Heart right ventricle (tissue), 16 donors: Measurements from ENCODE around the gene TRIM40. TPM values are rescaled to one million over a fixed set of nuclear protein-coding genes. Genes with fewer than 3 reads are reported as not detected.

ENCODE experiments used
- ATAC-seq, 8 donors: fragments of 200-7000 bp; cut with Tn5 transposase; one replicate each; pipeline ENCODE4 v1.9.1; 2020; ENCODE audit warnings: mild to moderate bottlenecking in 8 of 8, moderate library complexity in 8 of 8, moderate number of reproducible peaks in 1 of 8
- DNase-seq, 2 donors: peaks; one replicate each; pipeline ENCODE4 v3.0.0-alpha.2; 2020
- H3K27ac ChIP-seq, 10 donors: fragments of 200-600 bp; sonication (generic) in 2 of 10; one replicate each; pipeline versions ENCODE4 v1.5.0 to v1.8.0; 2020 to 2022; ENCODE audit warnings: mild to moderate bottlenecking in 3 of 10
- H3K27me3 ChIP-seq, 7 donors: fragments of 200-600 bp; one replicate each; pipeline ENCODE4 v1.8.0; 2021 to 2022; ENCODE audit warnings: mild to moderate bottlenecking in 2 of 7
- H3K36me3 ChIP-seq, 9 donors: fragments of 200-600 bp; sonication (generic) in 1 of 9; one replicate each; pipeline versions ENCODE4 v1.5.0 to v1.8.0; 2020 to 2022; ENCODE audit warnings: mild to moderate bottlenecking in 2 of 9
- H3K4me1 ChIP-seq, 9 donors: fragments of 200-600 bp; sonication (generic) in 1 of 9; one replicate each; pipeline versions ENCODE4 v1.5.0 to v1.8.0; 2020 to 2022; ENCODE audit warnings: mild to moderate bottlenecking in 4 of 9
- H3K4me3 ChIP-seq, 10 donors: fragments of 200-600 bp; sonication (generic) in 2 of 10; one replicate each; pipeline versions ENCODE4 v1.5.0 to v1.8.0; 2020 to 2022; ENCODE audit warnings: mild to moderate bottlenecking in 7 of 10, moderate library complexity in 2 of 10
- H3K9me3 ChIP-seq, 11 donors: fragments of 200-600 bp in 10 of 11; sonication (generic) in 2 of 11; one replicate each; pipeline versions ENCODE4 v1.5.0 to v1.8.0; 2013 to 2022; ENCODE audit warnings: mild to moderate bottlenecking in 2 of 11, control low read depth in 1 of 11, moderate library complexity in 1 of 11
- CTCF ChIP-seq, 9 donors: fragments of 200-600 bp; sonication (generic) in 2 of 9; IDR thresholded peaks; one replicate each; pipeline versions ENCODE4 v1.5.0 to v1.8.0; 2021 to 2022; ENCODE audit warnings: antibody characterized with exemption in 9 of 9, mild to moderate bottlenecking in 5 of 9, moderate library complexity in 1 of 9
- WGBS, 2 donors: extraction: QIAGEN DNeasy Blood & Tissue Kit; methylation state at CpG; one replicate each; pipeline ENCODE4 v1.1.7; 2013; ENCODE audit warnings: inconsistent platforms in 1 of 2; 5-methylcytosine and 5-hydroxymethylcytosine counted together
- intact Hi-C, 10 donors: fragments of 100-400 bp; cut with DNase I; formaldehyde crosslinking; loops; one replicate each; pipeline versions ENCODE4 v1.11.1 to v1.14.2; 2022
- polyA plus RNA-seq, 2 donors: library from polyadenylated mRNA; stranded (reverse); fragments of 200-250 nt; gene quantifications; one replicate each; pipeline ENCODE4 v1.2.3, GENCODE V29; 2013
- total RNA-seq, 10 donors: library from RNA; stranded (reverse); fragmentation: NEBNext Ultra II Directional in 3 of 10; extraction: Animal tissue kit (Norgen Biotek cat#: 25700) in 3 of 10; gene quantifications; one replicate each; pipeline versions ENCODE4 v1.2.1 to v1.2.4, GENCODE V29; 2021 to 2023
- donor health status: Arrhythmogenic right ventricular cardiomyopathy.
- donor health status: ischemic (EF 13 %, LVEDD 7.1; RV severe dilation, severe dysfunction).
- donor health status: healthy with polysubstance abuse.
- donor health status: DM: no; HTN: yes; CAD: no.
- donor health status: DM: no; HTN: no; CAD: no.
- donor health status: ischemic (EF 25% LVEDD 6.9; RV normal size, moderate dysfunction).
- donor health status: ischemic (EF 25% LVEDD 5.7; RV mildly dilated, moderate dysfunction).
- donor health status: healthy.
- donor health status: DM: yes; HTN: yes; CAD: no.
- donor health status: Ischemic cardiomyopathy.
- donor health status: ischemic (EF 35%, LVEDD 5.7; RV mildly dilated, moderate dysfunction).
- donor health status: nonischemic (EF 11% LVEDD 7.7; RV severe dilation, severe dysfunction).
- donor health status: DM: yes; HTN: yes; CAD: no.
- donor health status: PGD.
- donor health status: ischemic (EF 29% LVEDD 5.4; RV normal size, mild dysfunction).
- donor health status: nonischemic (EF 23%, LVEDD 6.1; RV moderate dilation, normal function).

Gene TRIM40
- total and polyA plus RNA-seq, 12 donors: not detected

- H3K27me3 ChIP-seq: peaks cover 0 to 43% (median 31%) of the 10 kb centered on the region in 7 donors
- no peaks in the 10 kb centered on the region for H3K4me1 ChIP-seq
- H3K27ac ChIP-seq: no peak overlapping the region
- intact Hi-C loops: no loop called here
- ATAC-seq (no peak), DNase-seq (no peak)
- no peak for TF ChIP-seq CTCF (IDR thresholded peaks at IDR 0.05)
- H3K4me3 ChIP-seq: no peak overlapping the region
- WGBS, 2 donors: 58 to 63% methylated on average over 3 of the region's 3 CpGs
- no peaks in the 10 kb centered on the region for H3K36me3 ChIP-seq
- no peaks in the 10 kb centered on the region for H3K9me3 ChIP-seq
Observed at GRCh38 chr6:30149234-30149633, 13.3 kb downstream of the TRIM40 start.

GRCh38 chr6:30149858-30150550, 14.1 kb downstream of the TRIM40 start:
- Histone ChIP-seq H3K27ac (no peak overlapping the region), H3K27me3 (peaks cover 0 to 42% (median 23%) of the 10 kb centered on the region in 7 donors), H3K4me1 (peaks cover 0 to 4% (median 0%) of the 10 kb centered on the region in 9 donors), H3K9me3 (no peaks in the 10 kb centered on the region), H3K36me3 (no peaks in the 10 kb centered on the region), H3K4me3 (no peak overlapping the region)
- DNase-seq (no peak), ATAC-seq (no peak)
- TF ChIP-seq CTCF (IDR thresholded peaks at IDR 0.05): no peak
- intact Hi-C loops: no loop called here
- 66 to 68% methylated on average over 7 of the region's 7 CpGs for WGBS, 2 donors

GRCh38 chr6:30150671-30151395, 14.9 kb downstream of the TRIM40 start:
- intact Hi-C loops: no loop called here
- DNase-seq (no peak), ATAC-seq (no peak)
- Histone ChIP-seq H3K27ac (no peak overlapping the region), H3K4me1 (peaks cover 0 to 6% (median 0%) of the 10 kb centered on the region in 9 donors), H3K4me3 (no peak overlapping the region), H3K9me3 (no peaks in the 10 kb centered on the region), H3K36me3 (no peaks in the 10 kb centered on the region), H3K27me3 (peaks cover 0 to 39% (median 16%) of the 10 kb centered on the region in 7 donors)
- whole genome bisulfite sequencing, 2 donors: 84 to 90% methylated on average over 10 of the region's 10 CpGs
- TF ChIP-seq CTCF (IDR thresholded peaks at IDR 0.05): no peak

GRCh38 chr6:30151580-30151979, 15.6 kb downstream of the TRIM40 start:
- Histone ChIP-seq H3K4me1 (peaks cover 0 to 13% (median 2%) of the 10 kb centered on the region in 9 donors), H3K36me3 (no peaks in the 10 kb centered on the region), H3K4me3 (no peak overlapping the region), H3K27me3 (peaks cover 0 to 32% (median 9%) of the 10 kb centered on the region in 7 donors), H3K9me3 (no peaks in the 10 kb centered on the region), H3K27ac (no peak overlapping the region)
- DNase-seq: no peak
- ATAC-seq: no peak
- TF ChIP-seq CTCF (IDR thresholded peaks at IDR 0.05): no peak
- intact Hi-C loops: no loop called here
- 45 to 52% methylated on average over 3 of the region's 3 CpGs for WGBS, 2 donors
